GM19395 (cell line): ENCODE results near the gene ENOPH1.
A peak's percentile ranks its signal among the peaks of the same experiment; 100 is the strongest.
"Not testable (repeated sequence)": the region's sequence is repeated elsewhere in the genome, so short reads cannot be mapped to it uniquely, and the experiment has no call there.

ENCODE experiments used
- ATAC-seq: cut with Tn5 transposase; IDR thresholded peaks from one replicate; pipeline ENCODE4 v1.9.1; 2021; ENCODE audit warnings: mild to moderate bottlenecking, moderate library complexity; ENCODE audit not compliant: unreplicated experiment

The ENOPH1 gene

DNA sequence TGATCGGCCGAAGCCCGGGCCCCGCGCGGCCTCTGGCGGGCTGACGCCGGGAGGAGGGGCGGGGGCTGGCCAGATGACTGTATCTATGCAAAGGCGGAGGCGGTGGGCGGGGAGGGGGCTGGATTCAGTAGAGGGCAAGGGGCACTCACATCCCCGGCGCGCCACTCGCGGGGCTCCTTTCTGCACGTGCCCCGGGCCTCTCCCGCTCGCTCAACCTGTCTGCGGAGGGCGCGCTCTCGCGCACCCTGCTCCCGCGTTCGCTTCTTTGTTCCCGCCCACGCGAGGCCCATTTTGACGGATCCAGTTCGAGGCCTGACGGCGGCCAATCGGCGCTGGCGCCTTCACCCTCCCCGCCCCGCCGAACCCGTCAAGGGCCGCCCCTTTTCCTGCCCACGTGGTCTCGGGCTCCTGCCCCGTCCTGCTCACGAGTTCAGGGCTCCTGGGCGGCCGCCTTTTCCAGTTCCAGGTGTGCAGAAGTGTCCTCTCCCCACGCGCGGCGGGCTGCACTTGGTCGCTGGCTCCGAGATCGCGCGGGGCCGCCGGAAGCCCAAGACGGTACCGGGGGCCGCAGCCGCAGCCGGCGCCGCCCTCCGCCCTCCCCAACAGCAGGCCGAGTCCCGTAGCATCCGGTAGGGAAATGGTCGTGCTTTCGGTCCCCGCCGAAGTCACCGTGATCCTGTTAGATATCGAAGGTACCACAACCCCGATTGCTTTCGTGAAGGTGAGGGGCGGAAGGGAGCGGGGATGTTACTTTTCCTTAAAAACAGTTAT, at the start of gene ENOPH1, which contains the start of gene HNRNPDL:
ENOPH1 (plus strand) TSS at position 398 of the 771 bp plus-strand sequence; CDS start at position 638, 240 bp downstream.
HNRNPDL (minus strand) TSS at position 270 of the 771 bp plus-strand sequence. CDS start 772 bp downstream, outside the sequence.
- ATAC-seq = peak; percentile 78

DNA sequence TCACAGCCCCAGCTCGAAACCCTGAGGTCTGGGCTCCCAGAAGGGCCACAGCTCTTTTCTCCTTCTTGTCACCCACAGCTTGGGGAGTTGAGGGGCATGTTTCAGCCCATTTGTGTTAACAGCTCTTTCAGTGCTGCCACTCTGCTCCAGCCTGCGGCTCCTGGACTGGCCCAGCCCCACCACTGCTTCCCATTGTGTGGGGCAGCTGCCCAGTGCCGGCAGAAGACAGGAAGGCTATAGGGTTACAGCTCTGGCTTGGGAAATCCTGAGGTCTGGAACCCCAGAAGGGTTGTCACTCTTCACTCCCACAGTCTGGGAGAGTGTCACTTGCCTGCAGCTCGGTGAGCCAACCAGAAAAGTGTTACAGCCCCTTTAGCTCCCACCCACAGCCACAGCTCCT, 49.6 kb upstream of the ENOPH1 start:
- no peak for ATAC-seq

DNA sequence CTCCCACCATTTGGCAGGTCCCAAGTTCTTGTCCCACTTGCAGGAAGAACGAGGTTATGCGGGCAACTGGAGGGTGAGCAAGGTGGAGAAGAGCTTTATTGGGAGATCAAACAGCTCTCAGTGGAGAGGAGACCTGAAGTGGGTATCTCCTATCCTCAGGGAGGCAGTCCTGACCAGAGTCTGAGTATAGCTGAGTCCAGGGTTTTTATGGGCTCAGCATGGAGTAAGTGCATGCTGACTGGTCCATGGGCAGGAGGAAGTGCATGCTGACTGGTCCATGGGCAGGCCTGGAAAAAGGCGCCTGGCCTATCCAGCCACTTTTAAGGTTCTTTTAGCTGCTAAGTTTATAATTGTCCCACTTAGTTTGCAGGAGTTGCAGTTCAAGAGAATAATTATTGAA, 49.2 kb upstream of the ENOPH1 start:
- ATAC-seq = no peak

DNA sequence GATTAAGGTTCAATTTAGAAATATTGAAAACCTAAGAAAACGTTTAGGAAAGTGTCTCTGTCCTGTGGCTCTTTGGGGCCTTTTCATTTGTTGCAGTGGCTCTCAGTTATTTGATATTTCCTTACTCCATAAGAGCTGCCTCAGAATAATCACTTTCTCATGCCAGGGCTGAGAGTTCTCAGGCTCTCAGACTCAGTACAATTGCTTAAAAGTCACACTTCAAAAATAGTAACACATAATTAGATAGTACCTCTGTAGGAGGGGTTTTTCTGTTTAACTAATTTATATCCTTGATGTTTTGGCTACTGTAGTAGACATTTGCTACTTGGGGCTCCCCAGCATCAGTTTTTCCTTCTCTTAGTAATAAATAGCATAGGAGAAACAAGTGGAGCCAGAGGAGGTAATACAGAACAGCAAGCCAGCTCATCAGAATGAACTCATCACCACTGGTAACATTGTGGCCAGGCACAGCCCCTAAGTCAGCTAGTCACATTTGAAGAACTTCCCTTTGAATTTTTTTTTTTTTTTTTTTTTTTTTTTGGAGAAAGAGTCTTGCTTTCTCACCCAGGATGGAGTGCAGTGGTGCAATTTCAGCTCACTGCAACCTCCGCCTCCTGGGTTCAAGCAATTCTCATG, 48.6 kb upstream of the ENOPH1 start:
- ATAC-seq = no peak

DNA sequence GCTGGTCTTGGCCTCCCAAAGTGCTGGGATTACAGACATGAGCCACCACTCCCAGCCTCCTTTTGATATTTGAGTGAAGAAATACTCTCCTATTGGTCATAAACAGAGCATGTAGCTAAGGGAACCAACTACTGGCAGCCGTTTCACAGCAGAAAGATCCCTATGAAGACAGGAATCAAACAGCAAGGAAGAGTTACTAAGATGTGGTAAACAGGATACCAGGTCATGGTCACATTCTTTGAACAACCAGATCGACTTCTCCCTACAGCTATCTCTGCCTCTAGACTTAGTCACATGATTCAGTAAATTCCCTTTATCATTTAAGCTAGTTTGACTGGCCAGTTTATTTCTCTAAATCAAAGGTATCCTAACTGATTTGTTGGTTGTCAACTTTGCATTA, 47.6 kb upstream of the ENOPH1 start:
- no peak for ATAC-seq

DNA sequence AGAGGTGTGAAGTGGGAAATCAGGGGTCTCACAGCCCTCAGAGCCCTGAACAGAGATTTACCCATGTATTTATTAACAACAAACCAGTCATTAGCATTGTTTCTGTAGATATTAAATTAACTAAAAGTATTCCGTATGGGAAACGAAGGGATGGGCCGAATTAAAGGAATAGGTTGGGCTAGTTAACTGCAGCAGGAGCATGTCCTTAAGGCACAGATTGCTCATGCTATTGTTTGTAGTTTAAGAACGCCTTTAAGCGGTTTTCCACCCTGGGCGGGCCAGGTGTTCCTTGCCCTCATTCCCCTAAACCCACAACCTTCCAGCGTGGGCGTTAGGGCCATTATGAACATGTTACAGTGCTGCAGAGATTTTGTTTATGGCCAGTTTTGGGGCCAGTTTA, 44.1 kb upstream of the ENOPH1 start:
- not testable (repeated sequence) for ATAC-seq

DNA sequence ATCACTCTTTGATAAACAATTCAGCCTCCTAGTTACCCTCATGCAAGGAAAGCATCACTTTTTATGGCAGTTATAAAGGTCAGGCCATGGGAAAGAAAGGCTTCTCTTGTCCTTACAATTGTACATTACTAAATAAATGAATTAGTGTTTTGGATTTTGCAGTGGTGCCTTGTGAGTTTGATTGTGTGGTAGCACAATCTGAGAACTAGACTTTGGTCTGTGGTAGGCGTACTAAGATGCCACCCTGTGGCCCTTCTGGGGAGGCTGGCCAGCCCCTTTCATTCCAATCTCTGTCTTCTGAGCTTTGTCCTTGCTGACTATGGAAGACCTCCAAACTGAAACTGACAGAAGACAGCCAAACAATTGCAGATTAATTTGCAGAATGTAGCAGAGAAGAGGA, 42.0 kb upstream of the ENOPH1 start:
- ATAC-seq = no peak

DNA sequence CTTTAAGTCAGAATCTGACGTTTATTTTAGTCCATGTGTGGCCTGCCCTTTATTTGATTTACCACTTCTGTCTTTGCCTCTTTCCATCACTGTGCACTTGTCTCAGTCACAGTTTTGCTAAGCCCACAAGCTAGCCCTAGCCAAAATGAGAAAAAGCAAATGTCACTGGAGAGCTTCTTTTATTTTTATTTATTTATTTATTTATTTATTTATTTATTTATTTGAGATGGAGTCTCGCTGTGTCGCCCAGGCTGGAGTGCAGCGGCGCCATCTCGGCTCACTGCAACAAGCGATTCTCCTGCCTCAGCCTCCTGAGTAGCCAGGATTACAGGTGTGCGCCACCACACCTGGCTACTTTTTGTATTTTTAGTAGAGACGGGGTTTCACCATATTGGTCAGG, 40.3 kb upstream of the ENOPH1 start:
- not testable (repeated sequence) for ATAC-seq

DNA sequence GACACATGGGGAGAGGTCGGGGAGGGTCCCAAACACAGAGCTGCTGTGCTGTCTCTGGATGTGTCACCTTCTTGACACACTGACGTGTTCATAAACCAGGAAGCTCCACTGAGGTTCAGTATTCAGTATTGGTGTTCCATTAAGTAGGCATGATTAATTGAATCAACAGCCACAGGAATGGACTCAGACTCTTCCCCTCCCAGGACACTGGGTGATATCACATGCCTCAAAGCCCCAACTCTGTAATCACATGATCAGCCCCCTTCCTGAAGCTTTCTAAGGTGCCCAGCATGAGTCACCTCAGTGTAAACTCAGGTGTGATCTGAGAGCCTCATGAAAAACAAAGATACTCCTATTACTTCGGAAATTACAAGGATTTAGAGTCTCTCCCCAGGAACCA, 35.5 kb upstream of the ENOPH1 start:
- ATAC-seq = no peak

DNA sequence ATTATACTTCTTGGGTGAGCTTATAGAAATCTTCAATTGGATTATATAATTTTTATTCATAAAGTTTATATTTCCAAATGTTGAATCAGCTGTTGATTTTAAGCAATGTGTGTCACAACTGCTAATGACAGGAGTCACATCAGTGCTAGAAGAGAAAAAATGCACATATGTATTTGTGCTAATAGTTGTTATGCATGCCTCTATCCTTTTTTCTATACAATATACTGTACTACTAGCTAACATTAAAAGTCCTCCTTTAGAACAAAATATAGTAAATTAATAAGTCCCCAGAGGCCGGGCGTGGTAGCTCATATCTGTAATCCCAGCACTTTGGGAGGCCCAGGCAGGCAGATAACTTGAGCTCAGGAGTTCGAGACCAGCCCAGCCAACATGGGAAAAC, 32.9 kb upstream of the ENOPH1 start:
- ATAC-seq = no peak

DNA sequence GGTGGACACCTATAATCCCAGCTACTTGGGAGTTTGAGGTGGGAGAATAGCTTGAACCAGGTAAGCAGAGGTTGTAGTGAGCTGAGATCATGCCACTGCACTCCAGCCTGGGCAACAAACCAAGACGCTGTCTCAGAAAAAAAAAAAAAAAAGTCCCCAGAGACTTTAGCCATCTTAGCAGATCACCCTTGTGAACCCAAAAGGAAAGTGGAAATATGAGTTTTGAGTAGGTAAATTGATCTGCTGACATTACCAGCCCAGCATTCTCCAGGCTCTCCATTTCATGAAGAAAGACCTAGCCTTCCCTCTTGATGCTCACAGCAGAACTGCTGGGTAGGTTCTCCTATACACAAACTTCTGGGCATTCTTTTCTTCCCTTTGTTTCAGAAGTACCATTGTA, 32.1 kb upstream of the ENOPH1 start:
- ATAC-seq = no peak

DNA sequence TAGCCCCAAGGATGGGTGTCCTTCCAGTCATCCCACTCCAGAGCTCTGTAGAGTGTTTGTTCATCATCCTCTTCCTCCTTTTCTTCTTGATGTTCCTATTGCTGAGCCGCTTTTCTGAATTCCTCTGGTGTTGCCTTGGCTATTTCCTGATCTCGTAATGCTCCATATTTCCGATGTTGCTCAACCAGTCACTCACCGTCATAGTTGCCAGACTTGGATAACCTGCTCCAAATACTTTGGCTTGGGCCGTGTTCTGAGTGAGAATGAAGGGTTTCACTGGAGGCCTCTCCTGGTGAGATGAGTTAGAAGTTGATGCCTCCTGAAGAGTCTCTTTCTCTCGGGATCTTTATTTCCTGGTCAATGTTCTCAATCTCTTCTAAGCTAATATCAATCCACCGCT, 28.8 kb upstream of the ENOPH1 start:
- no peak for ATAC-seq

DNA sequence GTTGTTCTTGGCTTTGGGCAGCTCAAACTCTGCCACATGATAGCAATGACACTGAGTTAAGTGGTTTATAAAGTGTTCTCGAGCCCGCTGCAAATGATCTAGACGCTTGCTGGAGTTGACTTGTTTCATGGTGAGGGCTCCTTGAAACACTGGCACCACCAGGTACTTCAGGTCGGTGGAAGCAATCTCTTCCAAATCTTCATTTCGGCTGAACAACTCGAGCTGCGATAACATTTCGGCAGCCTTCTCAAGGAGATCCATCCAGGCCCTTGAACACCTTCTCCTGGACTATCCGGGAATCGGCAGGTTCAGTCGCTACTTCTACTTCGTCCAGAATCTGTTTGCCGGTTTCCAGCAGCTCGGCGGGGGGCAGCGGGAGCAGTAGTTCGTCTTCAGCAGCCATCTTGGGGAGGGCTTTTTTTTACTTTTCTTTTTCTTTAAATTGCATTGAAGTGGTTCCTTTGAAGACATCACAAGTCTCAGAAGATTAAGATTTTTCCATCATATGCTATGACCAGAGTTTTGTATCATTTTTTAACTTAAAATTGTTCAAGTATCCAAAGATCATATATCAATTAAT, 28.1 kb upstream of the ENOPH1 start:
- no peak for ATAC-seq

DNA sequence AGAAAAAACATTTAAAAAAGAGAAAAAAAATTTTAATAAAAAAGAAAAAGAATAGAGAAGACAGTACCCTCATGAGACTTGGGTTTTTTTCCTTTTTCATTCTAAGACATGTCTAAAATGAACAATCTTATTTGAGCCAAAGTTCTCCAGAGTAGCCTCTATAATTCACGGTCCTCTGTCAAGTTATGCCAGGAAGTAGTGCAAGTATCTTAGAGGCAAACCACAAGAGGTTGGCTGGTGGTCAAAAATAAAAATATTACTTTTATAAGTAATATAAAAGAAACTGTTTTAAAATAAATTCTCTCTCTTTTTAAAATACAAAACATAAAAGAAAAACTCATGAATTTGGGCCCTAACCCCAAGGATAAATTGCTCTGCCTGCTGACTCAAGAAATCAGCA, 26.7 kb upstream of the ENOPH1 start:
- no peak for ATAC-seq

DNA sequence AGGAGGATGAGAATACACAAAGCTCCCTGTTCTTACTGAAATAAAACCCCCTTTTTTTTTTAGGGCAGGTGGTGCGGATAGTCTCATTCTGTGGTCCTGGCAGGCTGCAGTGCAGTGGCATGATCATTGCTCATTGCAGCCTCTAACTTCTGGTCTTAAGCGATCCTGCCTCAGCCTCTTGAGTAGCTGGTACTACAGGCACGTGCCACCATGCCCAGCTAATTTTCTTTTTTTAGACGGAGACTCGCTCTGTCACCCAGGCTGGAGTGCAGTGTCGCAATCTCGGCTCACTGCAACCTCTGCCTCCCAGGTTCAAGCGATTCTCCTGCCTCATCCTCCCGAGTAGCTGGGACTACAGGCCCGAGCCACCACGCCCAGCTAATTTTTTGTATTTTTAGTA, 15.3 kb upstream of the ENOPH1 start:
- not testable (repeated sequence) for ATAC-seq

DNA sequence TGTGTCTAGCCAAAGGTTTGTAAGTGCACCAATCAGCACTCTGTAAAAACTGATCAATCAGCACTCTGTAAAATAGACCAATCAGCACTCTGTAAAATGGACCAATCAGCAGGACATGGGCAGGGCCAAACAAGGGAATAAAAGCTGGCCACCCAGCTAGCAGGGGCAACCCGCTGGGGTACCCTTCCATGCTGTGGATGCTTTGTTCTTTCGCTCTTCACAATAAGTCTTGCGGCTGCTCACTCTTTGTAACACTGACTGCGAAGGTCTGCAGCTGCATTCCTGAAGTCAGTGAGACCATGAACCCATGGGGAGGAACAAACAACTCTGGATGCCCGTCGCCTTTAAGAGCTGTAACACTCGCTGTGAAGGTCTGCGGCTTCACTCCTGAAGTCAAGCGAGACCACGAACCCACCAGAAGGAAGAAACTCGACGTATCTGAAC, 14.4 kb upstream of the ENOPH1 start:
- ATAC-seq = no peak

DNA sequence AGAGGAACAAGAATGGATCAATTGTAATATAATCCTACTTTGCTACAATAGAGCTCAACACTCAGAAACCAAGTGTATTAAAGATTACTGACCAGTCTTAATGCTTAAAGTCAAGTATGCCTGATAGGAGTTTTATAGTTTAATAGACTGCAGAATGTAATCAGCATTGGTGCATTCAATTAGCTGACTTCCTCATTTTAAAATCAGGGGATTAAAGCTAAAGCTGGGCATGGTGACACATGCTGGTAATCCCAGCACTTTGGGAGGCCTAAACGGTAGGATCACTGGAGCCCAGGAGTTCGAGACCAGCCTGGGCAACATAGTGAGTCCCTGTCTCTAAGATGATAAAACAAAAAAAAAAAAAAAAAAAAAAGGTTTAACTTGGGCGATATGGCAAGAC, 10.9 kb upstream of the ENOPH1 start:
- ATAC-seq = no peak

DNA sequence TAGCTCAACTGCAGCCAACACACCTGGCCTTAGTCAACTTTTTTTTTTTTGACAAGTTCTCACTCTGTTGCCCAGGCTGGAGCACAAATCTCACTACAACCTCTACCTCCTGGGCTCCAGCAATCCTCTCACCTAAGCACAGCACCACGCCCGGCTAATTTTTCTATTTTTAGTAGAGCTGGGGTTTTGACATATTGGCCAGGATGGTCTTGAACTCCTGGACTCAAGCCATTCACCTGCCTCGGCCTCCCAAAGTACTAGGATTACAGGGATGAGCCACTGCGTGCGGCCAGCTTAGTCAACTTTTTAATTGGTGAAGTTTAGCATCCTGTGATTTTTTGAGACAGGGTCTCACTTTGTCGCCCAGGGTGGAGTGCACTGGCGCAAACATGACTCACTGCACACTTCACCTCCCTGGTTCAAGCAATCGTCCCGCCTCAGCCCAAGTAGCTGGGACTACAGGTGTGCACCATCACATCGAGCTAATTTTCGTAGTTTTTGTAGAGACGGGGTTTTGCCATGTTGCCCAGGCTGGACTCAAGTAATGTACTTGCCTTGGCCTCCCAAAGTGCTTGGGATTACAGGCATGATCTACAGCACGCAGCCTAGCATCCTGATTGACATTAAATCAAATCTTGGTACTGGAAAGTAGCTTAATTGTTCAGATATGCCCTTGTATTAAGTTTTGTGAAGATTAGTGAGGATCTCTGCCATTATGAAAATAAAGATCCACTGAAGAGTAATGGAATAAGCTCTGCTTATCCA, 8.4 kb upstream of the ENOPH1 start:
- no peak for ATAC-seq

DNA sequence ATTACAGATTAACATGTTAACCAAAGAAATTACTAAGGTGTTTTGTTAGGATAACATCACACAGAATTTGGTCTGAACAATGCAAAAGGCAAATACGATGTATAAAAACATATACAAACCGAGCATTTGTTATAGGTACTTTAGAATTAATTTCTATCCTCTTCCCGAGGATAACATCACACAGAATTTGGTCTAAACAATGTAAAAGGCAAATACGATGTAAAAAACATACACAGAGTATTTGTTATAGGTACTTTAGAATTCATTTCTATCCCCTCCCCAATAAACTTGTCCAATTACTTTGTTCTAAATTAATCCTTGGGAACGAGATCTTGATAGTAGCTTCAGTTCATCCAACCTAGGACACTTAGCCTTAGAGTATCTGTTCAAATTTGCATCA, 7.8 kb upstream of the ENOPH1 start:
- ATAC-seq = no peak

DNA sequence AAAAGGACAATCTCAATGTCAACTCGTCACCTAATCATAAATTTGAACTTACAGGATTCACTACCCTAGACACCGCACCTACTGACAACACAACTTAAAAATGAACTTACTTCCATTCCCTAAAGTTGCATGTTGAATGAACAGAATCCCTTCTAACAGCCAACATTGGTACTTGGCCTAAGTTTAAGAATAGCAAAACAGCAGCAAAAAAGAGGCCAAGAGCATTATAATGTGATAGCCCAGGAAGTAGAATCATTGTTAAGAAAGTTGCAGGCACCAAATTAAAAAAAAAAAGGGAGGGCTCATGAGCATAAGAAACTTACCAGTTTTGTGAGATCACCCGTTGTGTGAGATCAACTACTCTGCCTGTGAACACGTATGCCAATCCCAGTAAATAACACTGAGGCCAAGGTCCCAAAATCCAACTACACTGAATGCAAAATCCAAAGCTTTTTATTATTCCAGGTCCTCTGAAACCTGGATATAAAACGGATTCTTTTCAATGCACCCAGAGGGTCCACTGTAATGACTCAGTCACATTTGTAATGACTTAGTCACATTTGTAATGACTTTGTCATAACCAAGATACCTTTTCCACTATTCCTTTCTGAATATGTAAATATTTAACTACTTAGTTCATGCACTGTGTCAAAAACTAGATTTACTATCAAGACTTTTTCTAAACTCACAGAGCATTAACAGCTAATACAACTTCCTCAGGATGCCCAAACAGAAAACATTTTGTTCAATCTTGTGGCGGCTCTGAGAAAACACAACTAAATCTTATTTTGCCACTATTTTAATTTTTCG, 6.9 kb upstream of the ENOPH1 start:
- no peak for ATAC-seq
